Superior temporal gyrus (tissue), 1 donor: ENCODE data around the gene HSDL2.
"Not testable (repeated sequence)": the region's sequence is repeated elsewhere in the genome, so short reads cannot be mapped to it uniquely, and the experiment has no call there.

Experiments
- DNase-seq: peaks from one replicate; pipeline ENCODE4 v3.0.0-alpha.2; 2016; ENCODE audit errors: extremely low spot score

Gene HSDL2

DNA sequence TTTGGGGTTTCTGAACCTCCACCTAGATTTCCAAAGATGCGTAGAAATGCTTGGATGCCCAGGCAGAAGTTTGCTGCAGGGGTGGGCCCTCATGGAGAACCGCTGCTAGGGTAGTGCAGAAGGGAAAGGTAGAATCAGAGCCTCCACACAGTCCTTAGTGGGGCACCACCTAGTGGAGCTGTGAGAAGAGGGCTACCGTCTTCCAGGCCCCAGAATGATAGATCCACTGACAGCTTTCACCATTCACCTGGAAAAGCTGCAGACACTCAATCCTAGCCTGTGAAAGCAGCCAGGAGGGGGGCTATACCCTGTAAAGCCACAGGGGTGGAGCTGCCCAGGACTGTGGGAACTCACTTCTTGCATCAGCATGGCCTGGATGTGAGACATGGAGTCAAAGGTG is 13.3 kb upstream of the HSDL2 start:
- no peak for DNase-seq

DNA sequence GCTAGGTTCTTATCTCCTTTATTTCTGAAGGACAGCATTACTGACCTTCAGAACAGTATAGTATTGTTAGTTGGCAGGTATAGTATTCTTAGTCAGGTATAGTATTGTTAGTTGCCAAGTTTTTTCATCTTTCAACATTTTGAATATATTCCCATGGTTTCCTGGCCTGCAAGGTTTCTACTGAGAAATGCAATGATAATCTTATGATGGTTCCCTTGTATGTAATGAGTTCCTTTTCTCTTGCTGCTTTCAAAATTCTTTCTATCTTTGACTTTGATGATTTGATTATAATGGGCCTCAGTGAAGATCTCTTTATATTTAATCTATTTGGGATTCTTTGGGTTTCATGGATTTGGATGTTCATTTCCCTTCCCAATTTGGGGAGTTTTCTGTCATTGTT is 12.4 kb upstream of the HSDL2 start:
- DNase-seq, result no peak

DNA sequence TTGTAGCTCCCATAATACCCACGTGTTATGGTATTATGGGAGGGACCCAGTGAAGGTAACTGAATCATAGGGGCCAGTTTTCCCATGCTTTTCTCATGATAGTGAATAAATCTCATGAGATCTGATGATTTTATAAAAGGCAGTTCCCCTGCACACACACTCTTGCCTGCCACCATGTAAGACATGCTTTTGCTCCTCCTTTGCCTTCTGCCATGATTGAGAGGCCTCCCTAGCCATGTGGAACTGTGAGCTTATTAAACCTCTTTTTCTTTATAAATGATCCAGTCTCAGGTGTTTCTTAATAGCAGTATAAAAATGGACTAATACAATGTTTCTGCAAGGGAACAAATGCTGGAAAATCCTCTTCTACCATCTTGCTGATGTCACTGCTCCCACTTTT is 10.1 kb upstream of the HSDL2 start:
- DNase-seq, result no peak

DNA sequence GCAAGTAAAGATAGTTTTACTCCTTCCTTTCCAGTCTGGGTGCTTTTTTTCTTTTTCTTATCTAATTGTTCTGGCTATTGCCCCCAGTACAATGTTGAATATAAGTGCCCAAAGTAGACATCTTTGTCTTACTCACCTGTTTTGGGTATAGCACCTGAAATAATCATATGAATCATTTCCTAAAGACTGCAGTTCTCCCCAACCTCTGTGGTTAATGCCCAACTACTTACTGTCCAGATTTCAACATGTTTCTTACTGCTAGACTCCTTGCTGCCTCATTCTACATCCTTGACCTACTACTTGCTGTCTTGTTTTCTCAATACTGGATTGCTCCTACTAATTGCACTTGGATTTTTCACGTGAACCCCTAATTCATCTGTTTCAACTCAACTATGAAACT is 8.8 kb upstream of the HSDL2 start:
- DNase-seq, result no peak

DNA sequence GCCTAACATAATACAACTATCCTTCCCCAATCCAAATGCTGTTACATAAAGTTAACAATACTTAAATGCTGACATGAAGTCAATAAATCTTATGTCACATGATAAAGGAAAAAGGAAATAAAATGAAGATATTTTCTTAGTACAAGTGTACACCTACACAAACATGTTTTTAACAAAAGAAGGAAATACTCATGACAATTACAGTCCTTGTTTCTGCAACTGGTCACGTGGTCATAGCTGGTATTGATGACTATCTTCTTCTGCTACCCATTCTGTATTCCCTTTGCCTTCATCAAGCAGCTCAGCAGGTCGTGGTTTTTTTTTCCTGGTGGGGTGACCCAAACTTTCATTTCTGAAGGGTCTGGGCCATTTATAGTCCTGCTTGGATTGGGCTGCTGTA is 6.2 kb upstream of the HSDL2 start:
- DNase-seq, result not testable (repeated sequence)

DNA sequence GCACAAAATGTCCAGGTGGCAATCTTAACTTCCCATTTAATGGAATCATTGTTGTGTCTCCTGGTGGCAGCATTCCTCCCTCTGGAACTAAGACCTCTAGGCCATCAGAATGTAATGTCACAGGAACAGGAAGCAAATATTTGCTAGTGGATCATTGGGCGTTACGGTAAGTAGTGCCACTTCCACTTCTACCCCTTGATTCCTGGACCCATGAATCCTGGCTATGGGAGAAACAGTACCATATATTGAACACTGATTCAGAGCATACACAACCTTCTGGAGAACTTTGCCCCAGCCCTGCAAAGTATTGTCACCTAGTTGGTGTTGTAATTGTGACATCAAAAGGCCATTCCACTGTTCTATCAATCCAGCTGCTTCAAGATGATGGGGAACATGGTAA is 5.7 kb upstream of the HSDL2 start:
- DNase-seq, result not testable (repeated sequence)

DNA sequence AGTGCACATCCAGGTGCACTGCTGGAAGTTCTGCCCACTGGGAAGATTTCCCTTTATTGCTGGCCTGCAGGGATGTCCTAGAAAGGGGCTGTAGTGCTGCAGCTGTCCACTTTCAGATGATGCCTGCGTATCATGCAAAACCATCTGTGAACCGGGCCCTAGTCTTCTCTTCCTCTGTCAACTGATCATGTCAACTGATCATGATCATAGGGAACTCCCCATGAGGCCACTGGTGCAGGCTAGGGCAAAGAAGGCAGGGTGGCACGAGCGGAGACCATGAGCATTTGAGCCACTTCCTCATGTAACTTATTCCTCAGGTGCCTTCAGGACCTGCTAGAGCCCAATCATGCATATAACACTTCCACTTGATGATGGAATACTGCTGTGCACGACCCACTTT is 4.5 kb upstream of the HSDL2 start:
- no peak for DNase-seq

DNA sequence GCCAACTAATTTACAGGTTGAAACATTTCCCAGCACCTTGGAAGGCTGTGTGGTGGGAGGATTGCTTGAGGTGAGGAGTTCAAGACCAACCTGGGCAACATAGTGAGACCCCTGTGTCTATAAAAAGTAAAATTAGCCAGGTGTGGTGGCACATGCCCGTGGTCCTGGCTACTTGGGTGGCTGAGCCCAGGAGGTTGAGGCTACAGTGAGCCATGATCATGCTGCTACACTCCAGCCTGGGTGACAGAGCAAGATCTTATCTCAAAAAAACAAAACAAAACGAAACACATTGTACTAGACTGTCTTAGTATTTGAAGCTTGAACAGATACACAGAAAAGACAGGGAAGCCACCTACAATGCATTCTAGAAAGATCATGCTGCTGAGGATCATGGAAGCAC is 2.8 kb upstream of the HSDL2 start:
- DNase-seq, result no peak

DNA sequence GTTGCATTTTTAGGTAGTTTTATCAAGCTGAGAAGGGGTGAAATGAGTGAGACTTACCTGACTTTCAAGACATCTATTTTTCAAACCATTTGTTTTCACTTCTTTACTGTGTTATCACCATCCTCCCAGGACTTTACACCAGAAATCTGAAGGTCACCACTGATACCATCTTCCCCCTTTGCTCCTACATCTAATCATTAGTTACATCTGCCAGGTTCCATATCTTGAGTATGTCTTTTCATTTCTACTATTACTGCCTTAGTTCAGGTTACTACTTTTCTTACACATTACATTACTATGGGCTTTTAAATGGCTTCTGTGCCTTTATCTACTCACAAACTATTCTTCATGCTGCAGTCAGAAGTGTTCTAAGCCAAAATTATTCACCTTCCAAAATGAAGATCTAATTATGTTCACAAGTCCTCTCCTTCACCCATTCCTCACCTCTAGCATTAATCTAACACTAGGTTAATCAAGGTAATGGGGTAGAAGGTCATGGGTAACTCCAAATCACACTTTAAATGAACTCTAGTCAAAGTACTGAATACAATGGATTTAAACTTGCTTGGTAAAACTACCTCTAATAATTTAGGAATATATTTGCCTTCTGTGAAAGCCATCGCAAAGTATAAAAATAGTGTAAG is 2.1 kb upstream of the HSDL2 start:
- DNase-seq, result no peak

DNA sequence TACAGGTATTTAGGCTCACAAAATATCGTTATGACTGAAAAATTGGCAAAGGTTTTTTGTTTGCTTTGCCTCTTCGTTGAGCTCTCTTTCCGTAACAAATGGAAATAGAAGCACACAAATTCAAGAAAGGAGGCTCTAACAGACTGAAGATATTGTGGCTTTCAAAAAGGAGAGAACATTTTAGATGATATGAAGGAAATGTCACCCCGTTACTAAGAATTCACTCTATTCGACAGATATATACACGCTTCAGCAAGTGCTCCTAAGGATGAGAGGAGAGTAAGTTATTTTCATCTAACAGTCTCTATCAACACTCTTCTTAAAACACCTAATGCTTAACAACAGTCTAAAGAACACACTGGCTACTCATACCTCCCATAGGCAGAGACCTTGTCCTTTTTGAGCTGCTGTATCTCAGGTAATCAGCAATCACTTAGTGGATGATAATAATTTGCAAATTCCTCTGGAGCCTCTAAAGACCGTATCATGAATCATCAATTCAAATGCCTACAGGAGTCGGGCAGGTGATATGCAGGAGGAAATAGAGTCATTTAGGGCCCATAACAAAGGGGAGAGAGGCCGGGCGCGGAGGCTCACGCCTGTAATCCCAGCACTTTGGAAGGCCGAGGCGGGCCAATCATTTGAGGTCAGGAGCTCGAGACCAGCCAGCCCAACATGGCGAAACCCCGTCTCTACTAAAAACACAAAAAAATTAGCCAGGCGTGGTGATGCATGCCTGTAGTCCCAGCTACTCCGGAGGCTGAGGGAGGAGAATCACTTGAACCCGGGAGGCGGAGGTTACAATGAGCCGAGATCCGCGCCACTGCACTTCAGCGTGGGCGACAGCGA is 1.4 kb upstream of the HSDL2 start:
- DNase-seq, result no peak

DNA sequence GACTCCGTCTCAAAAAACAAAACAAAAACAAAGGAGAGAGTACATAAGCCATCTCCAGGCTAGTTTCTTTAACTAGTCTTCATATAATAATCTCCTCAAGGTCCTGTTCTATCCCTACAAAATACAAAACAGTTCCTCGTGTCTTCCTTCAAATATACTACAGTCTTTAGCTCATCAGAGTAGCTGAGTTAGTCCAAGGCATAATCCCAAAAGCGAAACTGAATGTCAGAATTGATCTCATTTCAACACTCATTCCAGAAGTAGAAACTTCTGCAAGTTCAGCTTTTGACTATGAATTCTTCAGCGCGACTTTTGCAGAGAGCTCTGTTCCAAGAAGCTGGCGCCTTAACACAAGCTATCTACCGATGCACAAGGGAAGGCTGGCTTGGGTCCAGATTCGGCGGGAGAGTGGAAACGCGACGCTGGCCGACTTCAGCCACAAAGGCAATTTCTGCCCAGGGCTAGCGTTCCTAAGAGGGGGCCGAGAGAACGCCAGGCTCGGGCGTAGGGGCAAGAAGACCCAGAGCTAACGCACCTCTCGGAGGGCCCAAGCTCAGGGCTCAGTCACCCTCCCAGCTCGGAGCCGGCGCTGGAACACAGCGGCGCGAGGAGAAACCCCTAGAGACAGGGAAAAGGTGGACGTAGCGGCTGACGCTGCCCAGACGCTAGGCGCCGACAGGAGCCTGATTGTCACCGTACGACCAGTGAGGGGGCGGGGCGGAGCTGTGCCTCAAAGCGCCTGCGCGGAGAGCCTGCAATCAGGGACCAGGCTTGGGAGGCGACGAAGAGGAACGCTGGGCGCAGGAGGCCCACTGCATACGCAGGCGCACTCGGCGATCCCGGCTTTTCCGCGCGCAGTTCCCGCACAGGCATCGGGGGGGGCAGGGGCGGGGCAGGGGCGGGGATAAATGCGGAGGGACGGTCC is 469 bp upstream of the HSDL2 start:
- peak; percentile 99 for DNase-seq

DNA sequence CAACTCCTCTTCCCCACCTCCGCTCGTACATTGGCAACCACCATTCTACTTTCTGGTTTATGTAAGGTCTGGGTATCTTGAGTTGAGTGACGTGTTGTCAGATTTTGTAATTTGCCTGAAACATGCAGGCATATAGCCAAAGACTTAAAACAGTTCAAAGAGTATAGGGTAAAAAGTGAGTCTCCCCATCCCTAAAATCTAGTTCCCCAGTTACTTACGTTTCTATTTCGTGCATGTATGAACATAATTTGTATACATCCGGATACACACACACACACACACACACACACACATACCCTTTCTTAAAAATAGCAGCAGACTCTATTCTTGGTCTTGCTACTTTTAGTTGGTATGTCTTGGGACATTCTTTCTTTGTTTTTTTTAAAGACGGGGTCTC is 915 bp downstream of the HSDL2 start:
- no peak for DNase-seq

DNA sequence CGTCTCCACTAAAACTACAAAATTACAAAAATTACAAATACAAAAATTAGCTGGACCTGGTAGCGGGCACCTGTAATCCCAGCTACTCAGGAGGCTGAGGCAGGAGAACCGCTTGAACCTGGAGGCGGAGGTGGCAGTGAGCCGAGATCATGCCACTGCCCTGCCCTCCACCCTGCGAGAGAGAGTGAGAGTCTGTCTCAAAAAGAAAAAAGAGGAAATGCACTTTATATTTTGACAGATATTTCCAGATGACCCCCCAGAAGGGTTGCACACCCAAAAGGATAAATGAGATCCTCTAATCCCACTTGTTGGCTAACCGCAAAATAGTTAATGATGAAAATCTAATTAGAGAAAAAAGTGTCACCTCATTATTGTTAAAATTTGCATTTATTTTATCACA is 2.2 kb downstream of the HSDL2 start:
- DNase-seq, result no peak

DNA sequence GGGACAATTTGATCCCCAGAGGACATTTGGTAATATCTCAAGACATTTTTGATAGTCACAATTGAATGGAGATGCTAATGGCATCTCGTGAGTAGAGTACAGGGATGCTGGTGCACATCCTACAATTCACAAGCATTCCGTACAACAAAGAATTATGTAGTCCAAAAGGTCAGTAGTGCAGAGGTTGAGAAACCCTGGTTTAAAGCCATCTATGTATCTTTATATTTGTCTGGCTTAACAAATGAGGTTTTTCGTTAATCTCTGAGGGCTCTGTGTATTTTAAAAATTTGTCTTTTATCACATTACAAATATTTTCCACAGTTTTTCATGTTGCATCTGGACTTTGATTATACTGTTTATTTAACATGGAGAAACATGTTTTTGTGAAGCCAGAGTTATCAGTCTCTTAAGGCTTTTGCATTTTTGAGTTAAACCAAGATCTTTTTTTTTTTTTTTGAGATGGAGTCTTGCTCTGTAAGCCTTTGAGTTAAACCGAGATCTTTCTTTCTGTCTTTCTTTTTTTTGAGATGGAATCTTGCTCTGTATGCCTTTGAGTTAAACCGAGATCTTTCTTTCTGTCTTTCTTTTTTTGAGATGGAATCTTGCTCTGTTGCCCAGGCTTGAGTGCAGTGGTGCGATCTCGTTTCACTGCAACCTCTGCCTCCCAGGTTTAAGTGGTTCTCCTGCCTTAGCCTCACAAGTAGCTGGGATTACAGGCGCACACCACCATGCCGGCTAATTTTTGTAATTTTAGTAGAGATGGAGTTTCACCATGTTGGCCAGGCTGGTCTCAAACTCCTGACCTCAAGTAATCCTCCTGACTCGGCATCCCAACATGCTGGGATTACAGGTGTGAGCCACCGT is 2.8 kb downstream of the HSDL2 start:
- no peak for DNase-seq

DNA sequence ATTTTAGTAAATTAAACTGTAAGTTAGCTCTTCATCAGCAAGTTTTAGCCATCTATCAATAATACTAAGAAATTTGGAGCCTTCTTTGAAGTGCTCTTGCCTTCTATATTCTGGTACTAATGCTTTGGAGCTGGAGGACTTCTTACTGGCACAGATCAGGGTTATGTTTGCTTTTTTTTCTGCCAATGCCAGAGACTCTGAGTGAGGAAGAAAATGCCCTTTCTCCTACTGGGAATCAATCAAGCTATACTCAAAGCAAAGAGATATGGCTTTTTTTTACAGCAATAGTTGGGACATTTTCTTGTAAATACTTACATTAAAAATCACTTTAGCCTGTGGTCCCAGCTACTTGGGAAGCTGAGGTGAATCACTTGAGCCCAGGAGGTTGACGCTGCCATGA is 4.3 kb downstream of the HSDL2 start:
- DNase-seq, result no peak

DNA sequence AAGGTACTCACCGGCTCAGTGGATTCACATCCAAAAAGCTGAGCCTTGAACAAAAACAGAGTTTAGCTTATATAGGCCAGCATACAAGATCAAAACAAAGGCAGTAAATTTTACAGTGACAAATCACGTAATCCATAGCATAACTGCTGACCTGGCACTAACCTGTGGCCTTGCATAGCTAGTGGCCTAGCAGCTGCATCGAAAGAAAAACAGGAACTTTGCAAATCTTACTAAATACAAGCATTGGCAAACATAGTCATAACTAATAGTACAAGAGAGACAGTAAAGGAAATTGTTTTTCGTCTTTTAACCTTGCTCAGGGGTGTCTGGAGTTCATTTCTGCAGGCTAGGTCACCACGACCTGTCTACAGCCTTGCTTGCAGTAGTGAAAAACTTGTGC is 4.8 kb downstream of the HSDL2 start:
- no peak for DNase-seq

DNA sequence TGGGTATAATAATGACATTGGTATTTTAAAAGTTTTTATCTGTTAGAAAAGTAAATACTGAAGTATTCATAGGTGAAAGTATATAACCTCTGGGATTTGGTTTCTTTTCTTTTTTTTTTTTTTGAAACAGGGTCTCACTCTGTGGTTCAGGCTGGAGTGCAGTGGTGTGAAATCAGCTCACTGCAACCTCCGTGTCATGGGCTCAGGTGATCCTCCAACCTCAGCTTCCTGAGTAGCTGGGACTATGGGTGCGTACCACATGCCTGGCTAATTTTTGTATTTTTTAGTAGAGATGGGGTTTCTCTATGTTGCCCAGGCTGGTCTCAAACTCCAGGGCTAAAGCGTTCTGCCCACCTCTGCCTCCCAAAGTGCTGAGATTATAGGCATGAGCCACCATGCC is 7.2 kb downstream of the HSDL2 start:
- DNase-seq, result no peak

DNA sequence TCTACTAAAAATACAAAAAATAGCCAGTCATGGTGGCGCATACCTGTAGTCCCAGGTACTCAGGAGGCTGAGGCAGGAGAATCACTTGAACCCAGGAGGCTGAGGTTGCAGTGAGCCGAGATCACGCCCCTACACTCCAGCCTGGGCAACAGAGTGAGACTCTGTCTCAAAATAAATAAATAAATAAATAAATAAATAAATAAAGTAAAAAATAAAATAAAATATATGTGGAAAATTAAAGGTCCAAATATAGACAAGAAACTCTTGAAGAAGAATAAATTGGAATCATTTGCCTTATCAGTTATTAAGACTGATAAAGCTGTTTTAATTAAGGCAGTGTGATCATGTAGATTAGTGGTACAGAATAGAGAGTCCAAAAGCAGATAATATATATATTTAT is 10.0 kb downstream of the HSDL2 start:
- not testable (repeated sequence) for DNase-seq

DNA sequence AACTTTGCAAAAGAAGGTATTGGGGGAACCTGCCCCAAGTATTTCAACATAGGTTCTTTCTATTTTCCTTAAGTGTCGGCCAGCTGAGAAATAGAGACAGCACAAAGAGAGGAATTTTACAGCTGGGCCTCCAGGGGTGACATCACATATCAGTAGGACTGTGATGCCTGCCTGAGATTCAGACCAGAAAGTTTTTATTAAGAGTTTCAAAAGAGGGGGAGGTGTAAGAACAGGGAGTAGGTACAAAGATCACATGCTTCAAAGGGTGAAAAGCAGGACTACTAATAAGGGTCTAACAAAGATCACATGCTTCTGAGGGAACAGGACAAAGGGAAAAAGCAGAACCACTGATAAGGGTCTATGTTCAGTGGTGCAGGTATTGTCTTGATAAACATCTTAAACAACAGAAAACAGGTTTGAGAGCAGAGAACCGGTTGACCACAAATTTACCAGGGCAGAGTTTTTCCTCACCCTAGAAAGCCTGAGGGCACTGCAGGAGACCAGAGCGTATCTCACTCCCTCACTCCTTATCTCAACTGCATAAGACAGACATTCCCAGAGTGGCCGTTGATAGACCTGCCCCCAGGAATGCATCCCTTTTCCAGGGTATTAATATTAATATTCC is 12.1 kb downstream of the HSDL2 start:
- not testable (repeated sequence) for DNase-seq

DNA sequence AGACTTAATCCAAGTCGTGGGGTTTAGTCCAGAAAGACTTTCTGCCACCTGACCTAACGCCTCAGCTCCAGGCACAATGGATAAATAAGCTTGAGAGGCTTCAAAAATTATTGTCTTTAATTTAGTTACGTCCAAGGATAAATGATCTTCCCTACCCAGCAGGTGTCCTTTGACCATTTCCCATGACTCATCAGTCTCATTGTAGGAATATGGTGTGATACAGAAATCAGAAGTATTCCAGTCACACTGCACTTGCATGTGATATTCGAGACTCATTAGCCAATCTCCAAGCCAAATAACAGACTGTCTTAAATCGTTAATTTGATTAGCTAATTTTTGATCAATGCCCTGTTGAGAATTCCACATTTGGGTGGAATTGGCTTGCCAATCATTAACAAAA is 13.2 kb downstream of the HSDL2 start:
- DNase-seq, result not testable (repeated sequence)

DNA sequence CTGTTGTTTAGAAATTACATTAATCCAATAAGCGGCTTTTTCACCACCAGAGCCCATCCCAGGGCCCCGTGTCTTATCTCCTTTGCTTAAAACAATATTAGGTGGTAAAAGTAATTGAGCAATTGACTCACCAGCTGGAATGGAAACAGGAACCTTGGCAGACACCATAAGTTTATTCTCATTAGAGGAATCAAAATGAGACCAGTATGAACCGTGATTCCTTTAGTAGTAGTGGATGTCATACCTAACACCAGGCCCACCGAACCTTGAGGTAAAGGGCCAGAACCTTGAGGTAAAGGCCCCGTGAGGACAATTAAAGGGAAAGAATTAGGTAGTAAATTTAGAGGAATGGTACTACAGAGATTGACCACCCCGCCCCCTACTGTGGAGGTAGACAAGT is 16.5 kb downstream of the HSDL2 start:
- no peak for DNase-seq
